Spinal cord (tissue), 10 donors: ENCODE measurements around the gene CHL1. TPM values are rescaled to one million over a fixed set of nuclear protein-coding genes. Genes with fewer than 3 reads are reported as not detected.

Experiments used
- DNase-seq, 6 donors: peaks; one replicate each; pipeline versions ENCODE4 v3.0.0 to v3.0.0-alpha.2; 2013 to 2015; ENCODE audit warnings: low spot score in 6 of 6, low read depth in 4 of 6
- H3K27ac ChIP-seq: one replicate; pipeline ENCODE4 v1.5.1; 2013; ENCODE audit warnings: low read depth, low read length, control low read depth
- H3K27me3 ChIP-seq: one replicate; pipeline ENCODE4 v1.6.1; 2013; ENCODE audit warnings: low read length; ENCODE audit not compliant: control insufficient read depth, insufficient read depth
- H3K36me3 ChIP-seq: one replicate; pipeline ENCODE4 v1.6.1; 2013; ENCODE audit warnings: low read length; ENCODE audit not compliant: control insufficient read depth, insufficient read depth
- H3K4me1 ChIP-seq: one replicate; pipeline ENCODE4 v1.6.1; 2013; ENCODE audit warnings: low read length; ENCODE audit not compliant: control insufficient read depth, insufficient read depth
- H3K4me3 ChIP-seq: one replicate; pipeline ENCODE4 v1.5.1; 2013; ENCODE audit warnings: low read depth, low read length, control low read depth
- H3K9me3 ChIP-seq: one replicate; pipeline ENCODE4 v1.6.1; 2013; ENCODE audit warnings: low read length; ENCODE audit not compliant: control insufficient read depth, insufficient read depth
- WGBS: methylation state at CpG from one replicate; pipeline ENCODE4 v1.1.5; 2013; ENCODE audit warnings: missing lambda C conversion rate; ENCODE audit not compliant: insufficient coverage; 5-methylcytosine and 5-hydroxymethylcytosine counted together
- polyA plus RNA-seq, 2 donors: library from polyadenylated mRNA; unstranded; fragments of 120-200 nt; gene quantifications; one replicate each; pipeline ENCODE4 v1.2.1, GENCODE V29; 2013; ENCODE audit not compliant: insufficient read length in 2 of 2
- total RNA-seq, 2 donors: library from RNA; depleted of rRNA in 1 of 2; stranded (reverse); fragments of 120-200 nt in 1 of 2; fragments of >200 nt in 1 of 2; gene quantifications; one replicate each; pipeline versions ENCODE4 v1.2.3 to v1.2.4, GENCODE V29; 2013 to 2014
- donor health status: healthy.

The CHL1 gene
- total and polyA plus RNA-seq, 4 donors, result 110 to 372 (median 165) TPM

- Histone ChIP-seq H3K4me1 (no peaks in the 10 kb centered on the region), H3K27me3 (no peaks in the 10 kb centered on the region), H3K9me3 (no peaks in the 10 kb centered on the region), H3K4me3 (no peak overlapping the region), H3K36me3 (peaks cover 2% of the 10 kb centered on the region), H3K27ac (no peak overlapping the region)
- 60% methylated on average over 1 of the region's 4 CpGs for WGBS
- DNase-seq, result peak in 2 of 6 donors; percentile 40 to 60
Measured at GRCh38 chr3:341998-342397, 145.4 kb downstream of the CHL1 start.

GRCh38 chr3:346186-346585 is 149.6 kb downstream of the CHL1 start:
- Histone ChIP-seq H3K9me3 (no peaks in the 10 kb centered on the region), H3K27ac (no peak overlapping the region), H3K27me3 (no peaks in the 10 kb centered on the region), H3K36me3 (peaks cover 2% of the 10 kb centered on the region), H3K4me3 (no peak overlapping the region), H3K4me1 (no peaks in the 10 kb centered on the region)
- DNase-seq, result peak in 1 of 6 donors; percentile 27
- WGBS, result no CpG with 5 or more reads among the region's 1 CpG

GRCh38 chr3:347581-347980 is 151.0 kb downstream of the CHL1 start:
- no peak overlapping the region for H3K27ac ChIP-seq
- H3K4me1 ChIP-seq, result no peaks in the 10 kb centered on the region
- WGBS, result 86% methylated on average over 1 of the region's 3 CpGs
- H3K36me3 ChIP-seq, result peaks cover 2% of the 10 kb centered on the region
- H3K4me3 ChIP-seq, result no peak overlapping the region
- no peaks in the 10 kb centered on the region for H3K27me3 ChIP-seq
- no peaks in the 10 kb centered on the region for H3K9me3 ChIP-seq
- DNase-seq, result peak in 2 of 6 donors; percentile 44 to 73

- Histone ChIP-seq H3K4me3 (no peak overlapping the region), H3K27me3 (no peaks in the 10 kb centered on the region), H3K27ac (no peak overlapping the region), H3K4me1 (peaks cover 6% of the 10 kb centered on the region), H3K9me3 (no peaks in the 10 kb centered on the region), H3K36me3 (peaks cover 5% of the 10 kb centered on the region)
- DNase-seq, result peak in 1 of 6 donors; percentile 84
- no CpG with 5 or more reads among the region's 4 CpGs for WGBS
Measured at GRCh38 chr3:350871-351371, 154.4 kb downstream of the CHL1 start.

GRCh38 chr3:352599-352998 is 156.0 kb downstream of the CHL1 start:
- WGBS, result no CpG with 5 or more reads among the region's 1 CpG
- Histone ChIP-seq H3K27ac (no peak overlapping the region), H3K4me3 (no peak overlapping the region), H3K9me3 (no peaks in the 10 kb centered on the region), H3K36me3 (peaks cover 5% of the 10 kb centered on the region), H3K27me3 (no peaks in the 10 kb centered on the region), H3K4me1 (peaks cover 11% of the 10 kb centered on the region)
- DNase-seq, result no peak

GRCh38 chr3:353191-353739 is 156.7 kb downstream of the CHL1 start:
- DNase-seq, result no peak
- H3K9me3 ChIP-seq, result no peaks in the 10 kb centered on the region
- H3K36me3 ChIP-seq, result peaks cover 5% of the 10 kb centered on the region
- no peak overlapping the region for H3K27ac ChIP-seq
- no CpG with 5 or more reads among the region's 3 CpGs for WGBS
- H3K4me1 ChIP-seq, result peaks cover 14% of the 10 kb centered on the region
- no peaks in the 10 kb centered on the region for H3K27me3 ChIP-seq
- no peak overlapping the region for H3K4me3 ChIP-seq

- Histone ChIP-seq H3K27me3 (no peaks in the 10 kb centered on the region), H3K4me3 (no peak overlapping the region), H3K9me3 (no peaks in the 10 kb centered on the region), H3K36me3 (peaks cover 5% of the 10 kb centered on the region), H3K4me1 (peaks cover 14% of the 10 kb centered on the region), H3K27ac (no peak overlapping the region)
- WGBS, result 50% methylated on average over 1 of the region's 3 CpGs
- peak; percentile 54 to 95 (median 66) for DNase-seq
Measured at GRCh38 chr3:354432-354831, 157.9 kb downstream of the CHL1 start.

GRCh38 chr3:355622-356021 is 159.1 kb downstream of the CHL1 start:
- Histone ChIP-seq H3K4me3 (no peak overlapping the region), H3K27me3 (no peaks in the 10 kb centered on the region), H3K36me3 (peaks cover 5% of the 10 kb centered on the region), H3K4me1 (peaks cover 14% of the 10 kb centered on the region), H3K27ac (no peak overlapping the region), H3K9me3 (no peaks in the 10 kb centered on the region)
- WGBS, result 82% methylated on average over 2 of the region's 8 CpGs
- no peak for DNase-seq

GRCh38 chr3:356952-357351 is 160.4 kb downstream of the CHL1 start:
- Histone ChIP-seq H3K27me3 (no peaks in the 10 kb centered on the region), H3K27ac (no peak overlapping the region), H3K9me3 (no peaks in the 10 kb centered on the region), H3K4me3 (no peak overlapping the region), H3K36me3 (peaks cover 5% of the 10 kb centered on the region), H3K4me1 (peaks cover 14% of the 10 kb centered on the region)
- DNase-seq, result peak in 5 of 6 donors; percentile 56 to 80 (median 64)
- 42% methylated on average over 3 of the region's 4 CpGs for WGBS

- WGBS, result 49% methylated on average over 3 of the region's 3 CpGs
- H3K4me1 ChIP-seq, result peaks cover 14% of the 10 kb centered on the region
Measured at GRCh38 chr3:359672-360071, 163.1 kb downstream of the CHL1 start.

More at GRCh38 chr3:359672-360071, 163.1 kb downstream of the CHL1 start:
- no peak overlapping the region for H3K4me3 ChIP-seq
- H3K27me3 ChIP-seq, result no peaks in the 10 kb centered on the region
- H3K36me3 ChIP-seq, result peaks cover 5% of the 10 kb centered on the region
- no peaks in the 10 kb centered on the region for H3K9me3 ChIP-seq
- no peak for DNase-seq
- H3K27ac ChIP-seq, result no peak overlapping the region
